ENCODE data around the gene OPHN1. TPM values are rescaled to one million over a fixed set of nuclear protein-coding genes. Genes with fewer than 3 reads are reported as not detected.

OPHN1 gene
- total and polyA plus RNA-seq, 2 of the 13 experiments (the other 11 are each of a cell fraction or from before 2014, with no cell fraction given) = 1.6 to 1.7 TPM

- no peak for TF ChIP-seq TBP (CRISPR knock-in tag; IDR thresholded peaks at IDR 0.05)
Measured at GRCh38 chrX:68420559-68420958, 12.7 kb downstream of the OPHN1 start (continued).

- in situ Hi-C loops (cut with HindIII; ENCODE audit: extremely low pct_ligation_motif_present, low pct_unique_long_range_greater_than_20kb) = no loop called here
- no peak overlapping the region for H3K4me2 ChIP-seq (ENCODE audit: low read depth, low read length)
- no peaks in the 10 kb centered on the region for H3K27me3 ChIP-seq (ENCODE audit: control insufficient read depth in 1 of 2, insufficient read depth in 2 of 2, low read length in 2 of 2)
- ATAC-seq (no peak), DNase-seq (ENCODE audit: low spot score) (no peak), FAIRE-seq (no peak)
- TF ChIP-seq, protein P1, sequence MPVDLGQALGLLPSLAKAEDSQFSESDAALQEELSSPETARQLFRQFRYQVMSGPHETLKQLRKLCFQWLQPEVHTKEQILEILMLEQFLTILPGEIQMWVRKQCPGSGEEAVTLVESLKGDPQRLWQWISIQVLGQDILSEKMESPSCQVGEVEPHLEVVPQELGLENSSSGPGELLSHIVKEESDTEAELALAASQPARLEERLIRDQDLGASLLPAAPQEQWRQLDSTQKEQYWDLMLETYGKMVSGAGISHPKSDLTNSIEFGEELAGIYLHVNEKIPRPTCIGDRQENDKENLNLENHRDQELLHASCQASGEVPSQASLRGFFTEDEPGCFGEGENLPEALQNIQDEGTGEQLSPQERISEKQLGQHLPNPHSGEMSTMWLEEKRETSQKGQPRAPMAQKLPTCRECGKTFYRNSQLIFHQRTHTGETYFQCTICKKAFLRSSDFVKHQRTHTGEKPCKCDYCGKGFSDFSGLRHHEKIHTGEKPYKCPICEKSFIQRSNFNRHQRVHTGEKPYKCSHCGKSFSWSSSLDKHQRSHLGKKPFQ (CRISPR knock-in tag; IDR thresholded peaks at IDR 0.05; ENCODE audit: insufficient replicate concordance) = no peak
- TF ChIP-seq ZNF772 (CRISPR knock-in tag; IDR thresholded peaks at IDR 0.05) = no peak
- no peak for TF ChIP-seq PRMT3 (CRISPR knock-in tag; IDR thresholded peaks at IDR 0.05; ENCODE audit: borderline replicate concordance, low read depth)
- ChIA-PET POLR2A (no interaction called here), CTCF (ENCODE audit: low intra/inter-chr PET ratio, low total read pairs) (no interaction called here)
- 65% methylated on average over 3 of the region's 3 CpGs for WGBS (ENCODE audit: low lambda C conversion rate)
- no peak overlapping the region for H3K27ac ChIP-seq (ENCODE audit: extremely low read length, insufficient read depth, low read length)
- no peak overlapping the region for H3K4me3 ChIP-seq (replicated peaks in 1 of 3; ENCODE audit: insufficient read depth in 1 of 3, low read depth in 2 of 3, low read length in 3 of 3)
- no peaks in the 10 kb centered on the region for H4K20me1 ChIP-seq (ENCODE audit: insufficient read depth, low read length)
- no peaks in the 10 kb centered on the region for H3K36me3 ChIP-seq (replicated peaks in 1 of 2; ENCODE audit: control insufficient read depth in 1 of 2, insufficient read depth in 2 of 2, low read length in 2 of 2)
- H3K9ac ChIP-seq (ENCODE audit: insufficient read depth, low read depth, low read length) = no peak overlapping the region
- H2AFZ ChIP-seq (ENCODE audit: low read length) = no peak overlapping the region
- H3K4me1 ChIP-seq (ENCODE audit: insufficient read depth, low read length) = no peaks in the 10 kb centered on the region
- no TSS peak for BruUV-seq (replicated peaks)
- intact Hi-C loops (cut with micrococcal nuclease; ENCODE audit: unreplicated experiment) = no loop called here
- no peaks in the 10 kb centered on the region for H3K9me3 ChIP-seq (ENCODE audit: low read length)
- no peaks in the 10 kb centered on the region for H3K79me2 ChIP-seq (ENCODE audit: insufficient read depth, low read length)
Measured at GRCh38 chrX:68419975-68420374, 13.3 kb downstream of the OPHN1 start.

GRCh38 chrX:68417651-68418050, 15.6 kb downstream of the OPHN1 start:
- H3K4me3 ChIP-seq (replicated peaks in 1 of 3; ENCODE audit: insufficient read depth in 1 of 3, low read depth in 2 of 3, low read length in 3 of 3) = no peak overlapping the region
- H3K79me2 ChIP-seq (ENCODE audit: insufficient read depth, low read length) = no peaks in the 10 kb centered on the region
- no peak overlapping the region for H3K27ac ChIP-seq (ENCODE audit: extremely low read length, insufficient read depth, low read length)
- no peak overlapping the region for H2AFZ ChIP-seq (ENCODE audit: low read length)
- intact Hi-C loops (cut with micrococcal nuclease; ENCODE audit: unreplicated experiment) (no loop called here), in situ Hi-C loops (cut with HindIII; ENCODE audit: extremely low pct_ligation_motif_present, low pct_unique_long_range_greater_than_20kb) (no loop called here)
- no peaks in the 10 kb centered on the region for H3K9me3 ChIP-seq (ENCODE audit: low read length)
- CTCF ChIA-PET (ENCODE audit: low intra/inter-chr PET ratio, low total read pairs) = no interaction called here
- no peak overlapping the region for H3K9ac ChIP-seq (ENCODE audit: insufficient read depth, low read depth, low read length)
- ATAC-seq = no peak
- WGBS (ENCODE audit: low lambda C conversion rate) = 88% methylated on average over 2 of the region's 2 CpGs
- BruUV-seq (replicated peaks) = no TSS peak
- H3K4me2 ChIP-seq (ENCODE audit: low read depth, low read length) = no peak overlapping the region
- no peaks in the 10 kb centered on the region for H3K4me1 ChIP-seq (ENCODE audit: insufficient read depth, low read length)
- POLR2A ChIA-PET = no interaction called here
- no peak for DNase-seq (ENCODE audit: low spot score)
- no peaks in the 10 kb centered on the region for H3K27me3 ChIP-seq (ENCODE audit: control insufficient read depth in 1 of 2, insufficient read depth in 2 of 2, low read length in 2 of 2)
- no peak for FAIRE-seq
- no peaks in the 10 kb centered on the region for H4K20me1 ChIP-seq (ENCODE audit: insufficient read depth, low read length)
- H3K36me3 ChIP-seq (replicated peaks in 1 of 2; ENCODE audit: control insufficient read depth in 1 of 2, insufficient read depth in 2 of 2, low read length in 2 of 2) = no peaks in the 10 kb centered on the region
- TF ChIP-seq IKZF5 (CRISPR knock-in tag; IDR thresholded peaks at IDR 0.05) = no peak
- no peak for TF ChIP-seq ATF6 (CRISPR knock-in tag; conservative IDR thresholded peaks at IDR 0.05)
- no peak for TF ChIP-seq FOXM1 (CRISPR knock-in tag; IDR thresholded peaks at IDR 0.05)
- TF ChIP-seq ZNF337 (CRISPR knock-in tag; IDR thresholded peaks at IDR 0.05; ENCODE audit: borderline replicate concordance, low read depth) = no peak
- TF ChIP-seq HDAC1 (CRISPR knock-in tag; IDR thresholded peaks at IDR 0.05) = no peak
- no peak for TF ChIP-seq HNF4G (IDR thresholded peaks at IDR 0.05; ENCODE audit: borderline replicate concordance, low read depth, low read length)
- TF ChIP-seq HNF4G (CRISPR knock-in tag; IDR thresholded peaks at IDR 0.05; ENCODE audit: borderline replicate concordance, low read depth) = no peak
- TF ChIP-seq FOXK1 (CRISPR knock-in tag; IDR thresholded peaks at IDR 0.05; ENCODE audit: borderline replicate concordance, low read depth) = no peak

All from HepG2 (cell line).